WI38 (cell line): ENCODE results near the gene RNF152.

Experiments
- H3K4me3 ChIP-seq: 2 replicates; pipeline ENCODE4 v1.5.1; 2011; ENCODE audit warnings: low read depth, mild to moderate bottlenecking, control low read depth, low read length
- TF ChIP-seq, protein P1 (sequence below): IDR thresholded peaks from 2 replicates; pipeline ENCODE4 v1.5.1; 2012; ENCODE audit warnings: low read depth, mild to moderate bottlenecking, control low read depth, low read length

RNF152 gene

DNA sequence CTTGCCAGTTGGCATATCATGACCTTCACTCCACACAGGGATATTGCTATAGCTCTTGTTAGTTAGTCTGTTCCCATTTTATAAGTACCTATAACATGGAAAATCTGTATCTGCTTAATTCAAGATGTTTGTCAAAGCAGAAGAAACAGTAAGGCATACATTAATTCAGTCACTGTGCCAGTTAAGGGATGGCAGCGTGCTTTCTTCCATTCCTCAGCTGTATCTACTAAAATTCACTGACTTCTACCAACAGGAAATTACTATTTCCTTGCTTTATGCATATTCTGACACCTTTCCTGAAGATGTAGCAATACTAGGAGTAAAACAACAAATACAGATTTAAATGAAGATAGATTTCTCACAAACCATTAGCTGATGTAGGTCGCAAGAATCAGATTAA, 59.9 kb downstream of the RNF152 start:
- no peak overlapping the region for H3K4me3 ChIP-seq
- TF ChIP-seq, protein P1, sequence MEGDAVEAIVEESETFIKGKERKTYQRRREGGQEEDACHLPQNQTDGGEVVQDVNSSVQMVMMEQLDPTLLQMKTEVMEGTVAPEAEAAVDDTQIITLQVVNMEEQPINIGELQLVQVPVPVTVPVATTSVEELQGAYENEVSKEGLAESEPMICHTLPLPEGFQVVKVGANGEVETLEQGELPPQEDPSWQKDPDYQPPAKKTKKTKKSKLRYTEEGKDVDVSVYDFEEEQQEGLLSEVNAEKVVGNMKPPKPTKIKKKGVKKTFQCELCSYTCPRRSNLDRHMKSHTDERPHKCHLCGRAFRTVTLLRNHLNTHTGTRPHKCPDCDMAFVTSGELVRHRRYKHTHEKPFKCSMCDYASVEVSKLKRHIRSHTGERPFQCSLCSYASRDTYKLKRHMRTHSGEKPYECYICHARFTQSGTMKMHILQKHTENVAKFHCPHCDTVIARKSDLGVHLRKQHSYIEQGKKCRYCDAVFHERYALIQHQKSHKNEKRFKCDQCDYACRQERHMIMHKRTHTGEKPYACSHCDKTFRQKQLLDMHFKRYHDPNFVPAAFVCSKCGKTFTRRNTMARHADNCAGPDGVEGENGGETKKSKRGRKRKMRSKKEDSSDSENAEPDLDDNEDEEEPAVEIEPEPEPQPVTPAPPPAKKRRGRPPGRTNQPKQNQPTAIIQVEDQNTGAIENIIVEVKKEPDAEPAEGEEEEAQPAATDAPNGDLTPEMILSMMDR: no peak

DNA sequence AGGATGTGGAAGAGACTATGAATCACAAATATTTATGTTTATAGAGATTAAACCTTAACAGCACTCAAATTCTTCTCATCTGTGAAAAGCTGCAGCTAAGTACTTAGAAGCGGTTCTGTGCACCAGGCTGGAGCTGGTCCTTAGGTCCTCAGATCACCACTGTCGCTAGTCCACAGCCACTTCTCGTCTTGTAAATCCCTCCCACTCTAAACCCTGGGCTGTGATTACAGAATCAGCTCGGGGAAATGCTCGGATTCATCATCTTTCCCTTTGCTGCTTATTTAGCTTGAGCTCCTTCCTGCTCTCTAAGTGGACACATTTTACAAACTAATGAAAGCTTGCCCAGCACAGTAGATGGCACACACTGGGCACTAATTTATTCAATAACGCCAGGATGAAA, 61.7 kb downstream of the RNF152 start:
- H3K4me3 ChIP-seq: no peak overlapping the region
- TF ChIP-seq, protein P1: no peak

DNA sequence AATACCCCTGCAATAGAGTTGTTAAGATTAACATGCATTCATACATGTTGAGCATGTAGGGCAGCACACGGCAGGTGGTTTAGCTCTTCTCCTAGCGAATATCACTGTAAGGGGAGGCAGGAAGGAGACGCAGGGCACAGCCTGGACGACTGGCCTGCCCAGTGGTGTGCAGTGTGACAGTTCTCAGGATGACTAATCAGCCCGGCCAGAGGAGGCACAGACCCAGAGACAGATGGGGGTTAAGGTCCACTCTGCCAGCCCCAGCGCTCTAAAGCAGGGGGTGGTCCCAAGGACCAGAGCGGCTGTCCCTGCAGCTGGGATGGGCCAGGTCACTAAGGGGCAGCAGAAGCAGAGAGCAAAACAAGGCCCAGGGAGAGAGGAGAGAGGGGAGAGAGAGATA, 63.7 kb downstream of the RNF152 start:
- no peak overlapping the region for H3K4me3 ChIP-seq
- TF ChIP-seq, protein P1: no peak

DNA sequence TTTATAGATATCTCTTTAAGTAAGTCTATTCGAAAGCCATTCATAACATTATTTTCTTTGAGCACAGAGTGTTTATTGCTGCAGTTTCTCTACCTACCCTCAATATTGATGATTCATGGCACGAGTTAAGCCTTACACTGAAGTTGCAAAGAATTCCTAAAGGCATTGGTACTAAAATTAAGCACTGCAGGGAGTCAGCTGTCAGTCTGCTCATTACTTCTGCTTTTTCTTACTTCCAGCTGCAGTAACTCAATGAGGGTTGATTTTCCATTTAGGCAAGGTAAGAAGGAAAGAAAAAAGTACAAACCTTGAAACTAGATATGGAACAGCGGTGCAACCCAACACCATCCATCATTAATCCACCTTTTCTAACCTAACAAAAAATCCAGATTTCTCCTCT, 65.2 kb downstream of the RNF152 start:
- TF ChIP-seq, protein P1: no peak
- no peak overlapping the region for H3K4me3 ChIP-seq

DNA sequence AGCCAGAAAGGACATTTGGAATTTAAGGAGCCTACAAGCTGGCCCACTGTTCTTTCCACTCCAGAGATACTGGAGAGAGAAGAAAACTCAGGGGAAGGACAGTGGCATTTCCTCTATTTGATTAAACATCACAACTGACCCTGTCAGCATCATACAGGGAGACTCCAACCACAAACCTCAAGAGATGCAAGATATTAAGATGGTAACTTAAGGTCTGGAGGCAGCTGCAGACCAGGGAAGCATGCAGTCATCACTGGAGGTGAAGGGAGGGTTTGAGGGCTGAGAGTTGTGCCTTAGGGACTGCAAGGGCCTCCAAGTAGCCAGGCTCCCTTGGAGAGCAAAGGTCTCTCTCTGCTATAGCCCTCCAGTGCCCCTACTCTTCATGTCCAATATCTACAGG, 67.4 kb downstream of the RNF152 start:
- TF ChIP-seq, protein P1: no peak
- H3K4me3 ChIP-seq: no peak overlapping the region

DNA sequence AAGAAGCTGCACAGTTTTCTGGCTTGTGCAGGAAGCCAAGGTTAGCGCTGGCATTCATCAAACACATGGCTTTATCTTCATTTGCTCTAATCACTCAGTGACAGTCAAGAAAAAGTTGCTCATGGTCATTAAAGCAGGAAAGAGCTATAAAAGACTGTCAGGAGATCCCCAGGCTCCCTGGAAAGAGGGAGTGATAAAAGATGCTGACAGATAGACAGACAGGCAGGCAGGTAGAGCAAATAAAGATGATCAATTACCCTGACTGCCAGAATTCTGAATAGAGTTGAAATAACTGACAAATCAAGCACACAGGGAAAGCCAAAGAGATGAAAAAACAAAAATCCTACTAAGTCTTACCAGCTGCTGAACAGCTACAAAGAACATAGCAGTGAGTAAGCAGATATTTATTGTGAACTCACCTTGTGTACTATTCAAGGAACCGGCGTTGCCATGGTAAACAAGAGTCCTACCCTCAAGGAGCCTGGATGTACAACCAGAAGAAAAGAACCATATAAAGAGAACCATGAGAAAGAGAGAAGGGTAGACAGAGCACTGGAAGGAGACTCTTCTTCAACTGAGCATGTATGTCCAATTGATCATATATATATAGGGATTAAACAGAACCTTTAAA, 68.0 kb downstream of the RNF152 start:
- H3K4me3 ChIP-seq: no peak overlapping the region
- TF ChIP-seq, protein P1: no peak

DNA sequence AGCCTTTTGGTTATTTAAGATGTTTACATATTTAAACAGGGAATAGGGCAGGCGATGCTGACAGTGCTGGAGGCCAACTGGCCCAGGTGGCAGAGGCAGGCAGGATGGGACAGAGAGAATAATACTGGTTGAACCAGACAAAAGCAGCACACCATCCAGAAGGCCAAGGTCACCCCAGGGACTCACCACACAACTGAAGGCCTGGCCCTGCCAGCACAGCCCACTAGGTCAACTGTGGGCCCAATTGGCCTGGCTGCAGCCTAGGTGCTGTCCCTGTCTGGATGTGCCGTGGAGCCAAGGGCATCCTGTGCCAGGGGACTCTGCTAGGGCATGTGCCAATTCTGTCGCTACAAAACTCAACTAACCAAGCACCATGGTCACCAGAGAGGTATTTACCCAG, 69.2 kb downstream of the RNF152 start:
- TF ChIP-seq, protein P1: no peak
- no peak overlapping the region for H3K4me3 ChIP-seq
